Heart left ventricle (tissue), 13 donors: ENCODE measurements around the gene AHCYL2.

Experiments used
- CTCF ChIP-seq, 12 donors: fragments of 200-600 bp; sonication (generic) in 4 of 12; IDR thresholded peaks; one replicate each; pipeline versions ENCODE4 v1.5.0 to v1.8.0; 2018 to 2022; ENCODE audit warnings: antibody characterized with exemption in 12 of 12, mild to moderate bottlenecking in 5 of 12
- POLR2A ChIP-seq, 2 donors: fragments of 450-650 bp; IDR thresholded peaks; one replicate each; pipeline ENCODE4 v1.6.1; 2017; ENCODE audit warnings: antibody characterized with exemption in 2 of 2, mild to moderate bottlenecking in 2 of 2, moderate library complexity in 2 of 2
- donor health status: ischemic (EF 13 %, LVEDD 7.1; RV severe dilation, severe dysfunction).
- donor health status: DM: no; HTN: yes; CAD: no.
- donor health status: DM: no; HTN: no; CAD: no.
- donor health status: ischemic (EF 25% LVEDD 6.9; RV normal size, moderate dysfunction).
- donor health status: ischemic (EF 25% LVEDD 5.7; RV mildly dilated, moderate dysfunction).
- donor health status: ischemic (EF 35%, LVEDD 5.7; RV mildly dilated, moderate dysfunction).
- donor health status: nonischemic (EF 11% LVEDD 7.7; RV severe dilation, severe dysfunction).
- donor health status: DM: yes; HTN: yes; CAD: no.
- donor health status: PGD.
- donor health status: ischemic (EF 29% LVEDD 5.4; RV normal size, mild dysfunction).
- donor health status: nonischemic (EF 23%, LVEDD 6.1; RV moderate dilation, normal function).

DNA sequence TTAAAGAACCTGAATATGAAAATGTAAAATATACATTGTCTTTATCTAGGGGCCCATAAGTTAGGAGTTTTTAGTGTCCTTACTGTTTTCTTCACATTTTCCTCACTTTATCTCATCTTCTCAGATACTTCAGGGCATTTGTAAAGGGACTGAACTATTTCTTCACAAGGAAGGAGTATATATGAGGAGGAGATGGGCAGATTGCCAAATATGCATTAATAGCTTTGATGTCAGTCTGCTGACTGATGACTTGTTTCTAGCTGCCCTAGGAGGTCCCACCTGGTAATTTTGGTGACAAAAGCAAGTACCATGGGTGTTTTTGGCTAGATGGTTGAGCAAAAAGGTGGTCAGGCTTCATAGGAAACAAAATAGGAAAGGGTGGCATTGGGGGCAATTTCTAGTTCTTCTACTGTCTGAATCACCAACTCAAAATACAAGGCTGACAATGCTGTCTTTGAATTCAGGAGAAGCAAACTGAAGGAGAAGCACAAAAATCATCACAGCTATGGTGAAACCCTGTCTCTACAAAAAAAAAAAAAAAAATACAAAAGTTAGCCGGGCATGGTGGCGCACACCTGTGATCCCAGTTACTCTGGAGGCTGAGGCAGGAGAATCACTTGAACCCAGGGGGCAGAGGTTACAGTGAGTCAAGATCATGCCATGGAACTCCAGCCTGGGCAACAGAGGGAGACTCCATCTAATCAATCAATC, 199.0 kb downstream of the AHCYL2 start:
- TF ChIP-seq CTCF (IDR thresholded peaks at IDR 0.05) (no peak), POLR2A (IDR thresholded peaks at IDR 0.05) (no peak)
